Activated CD4-positive, alpha-beta T cell treated with anti-CD3 and anti-CD28 coated beads, Interleukin-2, Interleukin-4, amounts not matched to agents 100 ng/mL and 50 ng/mL, durations not matched to agents 16 hours and 8 hours (primary cell): Measurements from ENCODE around the gene SLC15A1.
"Not testable (repeated sequence)": the region's sequence is repeated elsewhere in the genome, so short reads cannot be mapped to it uniquely, and the experiment has no call there.

Experiments used
- DNase-seq: peaks from one replicate; pipeline ENCODE4 v3.0.0-alpha.2; 2020; ENCODE audit warnings: low spot score

SLC15A1 gene

DNA sequence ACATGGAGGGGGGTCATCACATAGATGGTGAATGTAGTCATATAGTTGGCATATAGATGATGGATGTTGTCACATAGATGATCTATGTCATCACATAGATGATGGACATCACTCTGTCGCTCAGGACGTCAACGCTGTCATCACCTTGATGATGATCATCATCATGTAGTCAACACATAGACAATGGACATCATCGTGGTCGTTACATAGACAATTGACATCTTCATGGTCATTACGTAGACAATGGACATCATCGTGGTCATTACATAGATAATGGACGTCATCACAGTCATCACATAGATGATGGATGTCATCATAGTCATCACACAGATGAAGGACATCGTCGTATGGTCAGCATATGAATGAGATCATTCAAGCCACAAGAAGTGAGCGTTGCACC, 28.6 kb upstream of the SLC15A1 start:
- no peak for DNase-seq

DNA sequence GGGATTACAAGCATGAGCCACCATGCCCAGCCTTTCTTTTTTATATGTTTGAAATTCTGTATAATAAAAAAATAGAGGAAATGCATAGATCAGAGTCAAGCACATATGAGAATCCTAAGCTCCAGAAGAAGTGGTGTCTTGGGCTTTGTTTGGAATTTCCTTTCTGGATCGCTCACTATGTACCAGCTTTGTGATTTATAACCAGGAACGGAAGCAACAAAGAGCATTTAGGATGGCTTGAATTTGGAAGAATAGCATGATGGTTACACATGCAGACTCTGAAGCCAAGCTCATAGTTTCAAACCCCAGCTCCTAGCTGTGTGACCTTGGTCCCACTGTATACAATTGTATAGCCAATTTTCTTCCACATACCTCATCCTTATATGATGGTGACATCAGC, 28.0 kb upstream of the SLC15A1 start:
- no peak for DNase-seq

DNA sequence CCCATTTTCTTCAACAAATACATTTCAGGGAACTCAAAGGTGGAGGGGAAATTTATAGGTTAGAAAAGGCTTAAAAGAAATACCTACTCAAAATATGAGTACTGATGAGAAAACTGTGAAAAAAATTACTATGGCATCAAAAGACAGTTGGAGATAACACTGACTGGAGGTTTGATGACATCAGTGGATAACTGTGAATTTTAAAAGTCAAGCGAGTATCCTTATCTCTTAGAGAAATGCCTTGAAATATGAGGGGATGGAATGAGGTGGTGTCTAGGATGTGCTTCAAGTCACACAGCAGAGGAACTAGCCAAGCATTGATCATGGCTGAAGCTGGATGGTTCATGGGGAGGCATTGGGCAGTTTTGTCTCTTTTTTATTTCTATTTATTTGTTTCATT, 27.2 kb upstream of the SLC15A1 start:
- no peak for DNase-seq

DNA sequence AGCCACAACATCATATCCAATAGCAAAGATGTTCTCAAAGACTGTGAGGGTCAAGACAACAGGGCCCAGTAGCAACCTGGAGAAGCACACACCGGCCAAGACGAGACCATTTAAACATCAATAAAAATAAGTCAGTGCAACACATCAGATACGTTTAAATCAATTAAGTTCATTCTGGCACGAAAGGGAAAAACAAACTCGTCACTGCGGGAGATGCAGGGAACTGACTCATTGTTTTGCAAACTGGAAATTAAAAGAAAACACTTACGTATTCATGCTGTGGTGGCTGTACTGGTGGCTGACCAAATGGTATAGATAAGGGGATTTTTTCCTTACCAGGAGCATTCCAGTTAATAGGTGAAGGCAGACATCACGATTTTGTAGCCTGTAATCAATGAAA, 26.3 kb upstream of the SLC15A1 start:
- DNase-seq: no peak

DNA sequence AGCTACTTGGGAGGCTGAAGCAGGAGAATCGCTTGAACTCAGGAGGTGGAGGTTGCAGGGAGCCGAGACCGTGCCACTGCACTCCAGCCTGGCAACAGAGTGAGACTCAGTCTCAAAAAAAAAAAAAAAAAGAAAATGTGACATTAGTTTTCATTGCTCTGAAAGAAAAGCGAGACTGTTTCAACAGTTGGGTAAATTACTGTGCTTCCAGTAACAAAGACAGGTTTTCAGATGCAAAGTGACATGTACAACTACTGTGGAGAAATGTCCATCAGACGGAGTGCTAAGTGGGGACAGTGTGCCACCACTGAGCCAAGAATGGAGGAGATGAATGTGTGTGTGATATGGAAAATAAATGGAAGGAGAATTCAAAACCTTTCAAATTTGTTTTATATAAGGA, 24.2 kb upstream of the SLC15A1 start:
- DNase-seq: no peak

DNA sequence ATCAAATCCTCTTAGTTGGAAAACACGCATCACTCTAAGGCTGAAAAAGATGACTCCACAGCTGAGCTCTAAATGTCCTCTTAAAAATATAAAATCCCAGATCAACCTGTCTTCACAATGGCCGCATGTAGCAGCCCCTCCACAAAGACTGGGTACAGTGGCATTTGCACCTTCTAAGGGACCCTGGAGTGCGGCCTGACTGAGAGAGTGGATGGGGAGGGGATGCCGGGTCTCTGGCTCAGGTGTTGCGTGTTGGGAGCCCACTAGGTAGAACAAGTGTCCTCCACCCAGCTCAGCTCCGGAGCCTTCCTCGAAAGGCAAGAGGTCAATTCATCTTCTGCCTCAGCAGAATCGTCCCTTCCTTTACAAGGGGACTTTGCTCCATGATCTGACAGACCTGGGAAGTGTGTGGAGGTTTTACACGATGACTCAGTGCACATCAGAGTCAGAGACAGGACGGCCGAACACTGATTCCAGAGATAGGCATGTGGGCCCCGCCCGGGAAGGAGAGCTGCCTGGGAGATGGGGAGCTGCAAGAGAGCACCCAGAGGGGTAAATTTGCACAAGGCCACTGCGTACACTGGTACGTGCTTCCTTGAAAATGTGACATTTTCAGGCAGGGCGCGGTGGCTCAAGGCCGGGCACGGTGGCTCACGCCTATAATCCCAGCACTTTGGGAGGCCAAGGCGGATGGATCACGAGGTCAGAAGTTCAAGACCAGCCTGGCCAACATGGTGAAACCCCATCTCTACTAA, 23.5 kb upstream of the SLC15A1 start:
- DNase-seq: no peak

DNA sequence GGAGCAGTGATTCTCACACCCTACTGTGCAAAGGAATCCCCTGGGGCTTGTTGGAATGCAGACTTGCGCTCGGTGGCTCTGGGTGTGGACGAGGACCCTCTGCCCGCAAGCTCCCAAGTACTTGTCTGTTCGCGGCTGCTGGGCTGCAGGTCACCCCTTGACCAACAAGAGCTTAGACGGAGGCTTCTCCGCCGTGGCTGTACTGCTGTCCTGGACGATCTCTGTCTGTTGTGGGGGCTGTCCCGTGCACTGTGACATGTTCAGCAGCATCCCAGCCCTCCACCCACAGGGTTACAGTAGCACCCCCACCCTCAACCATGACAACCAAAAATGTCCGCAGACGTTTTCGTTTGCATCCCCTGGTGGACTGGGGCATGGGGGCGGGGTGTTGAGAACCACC, 22.9 kb upstream of the SLC15A1 start:
- no peak for DNase-seq

DNA sequence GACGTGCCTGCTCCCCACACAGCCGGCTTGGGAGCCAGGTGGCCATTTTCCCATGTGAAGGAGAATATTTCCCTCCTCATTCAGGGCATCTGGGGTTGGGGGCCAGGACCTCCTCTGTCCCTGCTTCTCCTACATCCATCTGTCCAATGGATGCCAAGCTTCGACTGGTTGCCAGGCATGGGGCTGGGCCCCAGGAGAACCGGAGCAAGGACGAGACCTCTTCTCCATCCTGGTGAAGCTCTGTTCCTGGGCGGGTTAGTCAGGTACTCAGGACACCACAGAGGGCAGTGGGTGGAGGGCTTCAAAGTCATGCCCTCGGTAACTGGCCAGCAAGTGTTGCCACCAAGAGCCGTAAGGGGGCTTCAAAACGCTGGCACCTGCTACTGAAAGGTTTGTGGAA, 22.3 kb upstream of the SLC15A1 start:
- no peak for DNase-seq

DNA sequence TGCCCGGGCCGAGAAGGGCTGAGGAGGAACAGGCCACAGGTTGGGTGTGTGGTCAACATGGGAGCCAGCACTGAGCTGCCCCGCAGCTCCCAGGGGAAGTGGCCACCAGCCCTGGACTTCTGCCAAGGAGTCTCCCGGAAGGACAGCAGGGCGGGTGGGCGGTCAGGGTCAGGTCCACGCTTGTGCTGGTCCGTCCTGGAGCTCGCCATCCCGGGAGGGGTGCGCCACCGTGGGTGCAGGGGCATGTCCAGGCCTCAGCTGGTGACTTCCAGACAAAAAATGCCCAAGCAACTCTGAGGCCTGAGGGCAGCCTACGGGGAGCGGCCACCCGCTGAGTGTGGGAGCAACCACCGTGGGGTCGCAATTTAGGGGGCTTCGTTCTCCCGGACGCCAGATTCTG, 21.4 kb upstream of the SLC15A1 start:
- DNase-seq: no peak

DNA sequence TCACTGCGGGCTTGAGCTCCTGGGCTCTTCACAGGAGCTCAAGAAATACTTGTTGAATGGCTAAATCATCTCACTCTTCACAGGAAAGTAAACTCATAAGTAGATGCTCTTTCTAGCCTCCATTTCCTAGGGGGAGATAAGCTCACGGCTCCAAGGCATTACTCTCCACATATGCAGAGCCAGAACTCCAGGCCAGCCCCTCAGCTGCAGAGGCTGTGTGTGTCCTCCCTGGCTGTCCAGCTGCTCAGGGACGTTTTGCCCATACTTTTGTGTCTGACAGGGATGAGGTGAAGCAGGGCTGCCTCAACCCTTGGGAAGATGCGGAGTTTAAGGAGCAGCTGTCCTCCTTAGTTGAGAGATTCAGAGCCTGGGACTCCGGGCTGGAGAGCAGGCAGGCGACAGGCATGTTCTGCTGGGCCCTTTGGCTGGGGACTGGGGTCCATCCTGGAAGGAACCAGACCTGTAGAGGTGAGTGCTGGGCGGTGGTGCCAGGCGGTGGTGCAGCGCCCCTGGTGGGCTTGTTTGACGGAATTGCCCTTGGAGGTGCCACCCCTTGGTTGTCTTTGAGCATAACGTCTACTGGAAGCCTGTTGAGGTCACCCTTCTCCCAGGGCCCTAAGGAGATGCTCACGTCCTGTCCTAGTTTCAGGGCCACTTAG, 20.5 kb upstream of the SLC15A1 start:
- no peak for DNase-seq

DNA sequence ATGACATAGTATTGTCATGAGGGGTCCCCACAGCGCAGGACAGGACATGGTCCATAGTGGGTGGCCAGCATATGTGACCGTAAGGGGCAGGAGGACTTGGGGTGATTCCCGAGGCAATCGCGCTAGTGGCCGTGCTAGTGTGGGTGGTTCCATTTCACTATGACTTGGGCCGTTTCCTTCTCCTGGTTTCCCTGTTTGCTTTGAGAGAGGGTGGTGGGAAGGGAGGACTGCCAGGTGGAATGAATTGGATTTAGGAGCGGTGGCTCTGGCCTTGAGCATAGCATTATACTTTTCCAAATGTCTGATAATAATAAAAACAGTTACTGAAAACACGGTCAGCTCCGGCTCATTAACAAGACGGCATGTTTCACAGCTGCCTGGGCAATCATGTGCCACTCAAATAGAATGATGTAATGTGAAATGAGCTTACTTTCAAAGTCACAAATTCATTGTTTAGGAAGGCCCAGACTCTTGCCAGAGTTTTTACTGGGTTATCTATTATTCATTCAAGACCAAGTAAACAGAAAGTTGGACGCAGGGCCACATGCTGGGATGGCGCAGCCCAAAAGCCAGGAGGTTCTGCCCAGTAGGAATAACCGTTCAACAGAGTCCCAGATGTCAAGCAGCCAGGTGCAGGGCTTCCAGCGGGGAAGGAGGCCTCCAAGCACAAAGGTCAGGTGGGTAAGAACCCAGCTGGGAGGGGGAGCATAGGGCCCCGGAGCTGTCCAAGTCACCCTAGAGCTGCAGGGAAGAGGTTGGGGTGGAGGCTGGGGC, 19.6 kb upstream of the SLC15A1 start:
- DNase-seq: no peak

DNA sequence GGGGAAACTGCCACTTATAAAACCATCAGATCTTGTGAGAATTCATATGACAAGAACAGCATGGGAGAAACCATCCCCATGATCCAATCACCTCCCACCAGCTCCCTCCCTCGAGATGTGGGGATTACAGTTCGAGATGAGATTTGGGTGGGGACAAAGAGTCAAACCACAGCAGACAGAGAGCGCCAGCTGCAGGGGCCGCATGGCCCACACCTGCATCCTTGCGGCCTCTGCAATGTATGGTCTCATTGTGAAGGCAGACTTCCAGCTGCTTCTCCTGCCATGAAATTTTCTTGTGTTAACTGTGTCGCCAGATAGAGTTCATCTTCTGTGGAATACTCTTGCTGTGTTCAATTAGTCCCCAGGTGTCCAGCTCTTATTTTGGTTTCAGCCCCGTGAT, 17.3 kb upstream of the SLC15A1 start:
- no peak for DNase-seq

DNA sequence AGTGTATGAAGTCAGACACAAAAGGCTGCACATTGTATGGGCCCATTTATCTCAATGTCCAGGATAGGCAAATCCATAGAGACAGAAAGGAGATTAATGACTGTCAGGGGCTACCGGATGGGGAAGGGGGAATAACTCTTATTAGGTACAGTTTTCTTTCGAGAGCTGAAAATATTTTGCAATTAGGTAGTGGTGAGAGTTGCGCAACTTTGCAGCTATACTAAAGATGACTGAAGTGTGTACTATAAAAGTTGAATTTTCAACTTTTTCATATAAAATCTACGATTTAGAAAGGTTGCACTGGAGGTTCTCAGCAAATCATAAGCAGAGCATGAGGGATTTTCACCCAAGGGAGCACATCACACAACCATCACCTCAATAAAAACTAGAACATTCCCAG, 16.1 kb upstream of the SLC15A1 start:
- DNase-seq: no peak

DNA sequence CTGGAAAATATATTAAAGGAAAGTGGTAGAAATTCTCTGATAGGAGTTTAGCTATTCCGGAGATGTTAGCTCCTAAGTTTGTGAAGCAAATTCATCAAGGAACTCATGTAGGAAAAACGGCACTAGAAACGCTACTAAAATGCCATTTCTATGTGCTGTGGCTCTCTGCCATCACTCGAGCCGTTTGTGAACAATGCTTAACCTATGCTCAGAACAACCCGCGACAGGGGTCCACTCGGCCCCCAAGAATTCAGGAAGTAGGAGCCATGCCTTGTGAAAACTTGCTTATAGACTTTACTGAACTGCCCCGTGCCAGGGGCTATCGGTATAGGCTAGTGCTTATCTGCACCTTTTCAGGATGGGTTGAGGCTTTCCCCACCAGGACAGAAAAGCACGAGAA, 14.2 kb upstream of the SLC15A1 start:
- DNase-seq: no peak

DNA sequence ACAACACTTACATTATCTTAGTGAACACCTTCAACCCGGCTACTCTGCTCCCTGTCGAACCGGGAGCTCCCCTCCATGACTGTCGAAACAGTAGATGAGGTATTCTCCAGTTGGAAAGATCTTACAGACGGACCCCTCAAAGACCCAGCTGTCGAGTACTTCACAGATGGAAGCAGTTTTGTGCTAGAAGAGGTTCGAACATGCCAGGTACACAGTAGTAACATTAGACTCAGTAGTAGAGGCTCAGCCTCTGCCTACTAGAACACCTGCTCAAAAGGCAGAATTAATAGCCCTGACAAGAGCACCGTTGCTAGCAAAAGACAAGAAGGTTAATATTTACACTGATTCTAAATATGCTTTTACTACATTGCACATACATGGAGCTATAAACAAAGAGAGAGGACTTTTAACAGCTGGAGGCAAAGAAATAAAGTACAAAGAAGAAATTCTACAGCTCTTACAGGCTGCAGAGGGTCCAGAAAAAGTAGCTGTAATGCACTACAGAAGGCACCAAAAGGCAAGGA, 13.6 kb upstream of the SLC15A1 start:
- no peak for DNase-seq

DNA sequence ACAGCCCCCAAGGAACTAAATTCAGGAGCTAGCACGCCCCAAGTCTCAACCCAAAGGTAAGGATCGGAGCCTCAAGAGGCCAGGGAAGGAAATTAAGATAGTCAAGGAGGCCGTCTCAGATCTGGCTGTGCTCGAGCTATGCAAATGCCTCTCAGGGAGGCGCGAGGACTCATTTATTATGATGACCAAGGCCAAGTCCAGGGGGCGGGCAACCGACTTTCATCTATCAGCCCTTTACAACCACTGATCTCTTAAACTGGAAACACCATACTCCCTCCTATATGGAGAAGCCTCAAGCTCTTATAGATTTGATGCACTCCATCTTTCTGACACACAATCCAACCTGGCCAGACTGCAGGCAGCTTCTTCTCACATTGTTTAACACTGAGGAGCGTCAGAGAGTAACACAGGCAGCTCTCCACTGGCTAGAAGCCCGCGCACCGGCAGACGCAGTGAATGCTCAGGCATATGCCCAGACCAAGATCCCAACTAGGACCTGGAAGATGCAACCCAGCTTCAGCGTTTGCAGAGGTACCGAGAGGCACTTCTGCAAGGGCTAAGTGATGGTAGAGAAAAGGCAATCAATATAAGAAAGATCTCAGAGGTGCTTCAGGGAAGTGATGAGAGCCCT, 9.6 kb upstream of the SLC15A1 start:
- no peak for DNase-seq

DNA sequence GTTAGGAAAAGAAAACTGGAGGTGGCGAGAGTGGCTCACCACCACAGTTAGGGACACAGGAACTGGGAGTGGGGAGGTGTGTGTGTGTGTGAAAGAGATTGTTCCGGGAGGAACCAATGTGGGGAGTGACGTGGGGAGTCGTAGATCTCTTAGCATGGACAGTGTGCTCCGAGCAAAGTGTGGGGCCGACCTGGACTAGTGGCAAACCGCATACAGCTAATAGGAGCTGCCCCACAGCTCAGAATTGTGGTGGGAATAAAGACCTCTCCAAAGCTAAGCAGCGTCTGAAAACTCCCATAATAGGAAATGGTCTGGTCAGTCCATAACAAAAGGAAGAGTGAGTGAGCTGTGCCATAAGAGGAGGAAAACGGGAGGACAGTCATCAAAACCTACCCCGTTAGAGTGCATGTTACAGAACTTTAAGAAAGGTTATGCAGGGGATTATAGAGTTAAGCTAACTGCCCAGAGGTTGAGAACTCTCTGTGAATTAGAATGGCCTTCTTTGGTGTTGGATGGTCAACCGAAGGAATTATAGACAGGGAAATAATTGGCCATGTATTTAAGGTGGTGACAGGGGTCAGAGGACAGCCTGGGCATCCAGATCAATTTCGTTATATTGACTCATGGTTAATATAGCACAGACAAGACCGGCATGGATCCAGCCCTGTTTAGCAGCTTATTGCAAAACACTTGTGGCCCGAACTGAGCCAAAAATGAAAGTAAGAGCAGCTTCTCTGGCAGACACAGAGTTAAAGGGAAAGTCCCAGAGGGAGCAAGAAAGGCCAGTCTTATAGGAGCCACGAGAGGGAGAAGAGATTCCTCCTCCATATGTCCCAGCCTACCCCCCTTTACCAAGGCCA, 8.9 kb upstream of the SLC15A1 start:
- peak; percentile 17 for DNase-seq

DNA sequence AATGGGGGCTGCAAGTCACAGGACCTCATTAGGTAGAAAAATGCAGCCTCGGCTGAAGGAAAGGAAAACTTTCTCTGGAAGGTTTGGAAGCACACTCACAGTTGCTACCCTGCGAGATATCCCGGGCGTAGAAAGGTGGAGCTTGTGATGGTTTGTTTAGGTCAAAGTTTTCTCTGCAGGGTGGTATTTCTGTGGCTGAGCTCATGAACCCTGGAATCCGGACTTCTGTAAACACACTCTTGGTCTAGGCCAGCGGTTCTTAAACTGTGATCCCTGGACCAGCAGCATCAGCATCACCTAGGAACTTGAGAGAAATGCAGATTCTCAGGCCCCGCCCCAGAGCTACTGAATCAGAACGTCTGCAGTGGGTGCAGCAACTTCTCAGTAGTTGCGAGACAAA, 3.3 kb upstream of the SLC15A1 start:
- no peak for DNase-seq

DNA sequence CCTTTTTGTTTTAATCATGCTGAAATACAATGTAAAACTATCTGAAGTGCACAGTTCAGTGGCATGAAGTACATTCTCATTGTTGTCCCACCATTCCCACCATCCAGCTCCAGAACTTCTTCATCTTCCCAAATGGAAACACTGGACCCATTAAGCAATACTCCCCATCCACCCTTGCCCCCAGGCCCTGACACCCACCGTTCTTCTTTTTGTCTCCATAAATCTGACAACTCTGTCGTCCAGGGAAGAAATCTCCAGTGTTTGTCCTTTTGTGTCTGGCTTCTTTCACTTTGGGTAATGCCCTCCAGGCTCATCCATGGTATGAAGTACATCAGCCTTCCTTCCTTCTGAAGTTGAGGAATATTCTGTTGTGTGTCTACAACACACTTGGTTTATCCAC, 2.6 kb upstream of the SLC15A1 start:
- DNase-seq: no peak

DNA sequence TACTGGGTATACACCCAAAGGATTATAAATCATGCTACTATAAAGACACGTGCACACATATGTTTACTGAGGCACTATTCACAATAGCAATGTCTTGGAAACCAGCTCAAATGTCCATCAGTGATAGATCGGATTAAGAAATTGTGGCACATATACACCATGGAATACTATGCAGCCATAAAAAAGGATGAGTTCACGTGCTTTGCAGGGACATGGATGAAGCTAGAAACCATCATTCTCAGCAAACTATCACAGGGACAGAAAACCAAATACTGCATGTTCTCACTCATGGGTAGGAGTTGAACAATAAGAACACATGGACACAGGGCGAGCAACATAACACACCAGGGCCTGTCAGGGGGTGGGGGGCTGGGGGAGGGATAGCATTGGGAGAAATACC, 2.0 kb upstream of the SLC15A1 start:
- DNase-seq: not testable (repeated sequence)

DNA sequence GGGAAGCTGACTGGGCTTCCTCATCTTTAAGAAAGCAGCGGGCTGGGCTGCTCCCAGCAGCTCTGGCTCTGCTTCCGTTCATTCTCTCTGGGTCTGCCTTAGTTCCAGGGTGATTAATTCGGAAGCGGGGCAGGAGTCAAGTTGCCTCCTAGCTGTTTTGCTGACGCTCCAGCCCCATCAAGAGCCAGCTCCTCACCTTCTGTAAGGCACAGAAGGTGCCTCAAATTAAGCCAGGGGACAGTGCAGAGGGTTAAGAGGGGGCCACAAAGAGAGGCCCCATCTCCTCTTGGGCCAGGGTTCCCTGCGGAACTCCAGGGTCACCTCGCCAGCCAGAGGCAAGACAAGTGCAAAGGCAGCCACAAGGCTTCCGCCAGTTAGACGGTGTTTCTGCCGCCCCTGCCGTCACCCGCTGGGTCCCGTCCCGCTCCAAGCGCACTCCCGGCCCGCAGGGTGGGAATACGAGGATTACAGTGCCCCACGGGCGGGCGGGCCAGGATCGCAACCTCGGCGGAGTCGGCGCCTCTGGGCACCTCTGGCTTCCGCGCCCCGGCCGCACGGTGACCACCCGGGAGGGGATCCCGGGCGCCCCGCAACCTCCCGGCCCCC, 508 bp downstream of the SLC15A1 start:
- DNase-seq: no peak
